Keratinocyte (primary cell): ENCODE measurements around the gene ELMO2. TPM values are rescaled to one million over a fixed set of nuclear protein-coding genes. Genes with fewer than 3 reads are reported as not detected.

Experiments
- DNase-seq: peaks from one replicate; pipeline ENCODE4 v3.0.0-alpha.2; 2011; ENCODE audit warnings: low read depth, missing footprints, low spot score
- FAIRE-seq: peaks from 2 replicates; lab custom pipeline; 2011; peaks lifted over from hg19 to GRCh38; lab: Jason Lieb, UNC
- H2AFZ ChIP-seq: 2 replicates; pipeline ENCODE4 v1.6.0; 2012; ENCODE audit warnings: low read length, control low read depth, inconsistent platforms; ENCODE audit not compliant: control insufficient read depth
- H3K27ac ChIP-seq: 2 replicates; pipeline ENCODE4 v1.5.1; 2011; ENCODE audit warnings: low read length; ENCODE audit not compliant: control insufficient read depth, insufficient read depth
- H3K27me3 ChIP-seq: 3 replicates; pipeline ENCODE4 v1.6.0; 2011; ENCODE audit warnings: low read length; ENCODE audit not compliant: control insufficient read depth, insufficient read depth; ENCODE audit errors: extremely low read depth
- H3K36me3 ChIP-seq, 2 experiments: 2 replicates in 1 of 2; 3 replicates in 1 of 2; pipeline ENCODE4 v1.5.1; 2011; ENCODE audit warnings: low read length in 2 of 2, mild to moderate bottlenecking in 1 of 2; ENCODE audit not compliant: control insufficient read depth in 2 of 2, insufficient read depth in 2 of 2; ENCODE audit errors: extremely low read depth in 1 of 2
- H3K4me1 ChIP-seq: 3 replicates; pipeline ENCODE4 v1.5.1; 2011; ENCODE audit warnings: low read length; ENCODE audit not compliant: control insufficient read depth, insufficient read depth; ENCODE audit errors: extremely low read depth
- H3K4me2 ChIP-seq: 3 replicates; pipeline ENCODE4 v1.6.0; 2011; ENCODE audit warnings: low read depth, low read length; ENCODE audit not compliant: control insufficient read depth, insufficient read depth; ENCODE audit errors: extremely low read depth
- H3K4me3 ChIP-seq, 3 experiments: fragments of 200-600 bp in 1 of 3; sonication (generic) in 1 of 3; 2 replicates in 2 of 3; 3 replicates in 1 of 3; pipeline ENCODE4 v1.5.1; 2011 to 2016; ENCODE audit warnings: low read length in 3 of 3, mild to moderate bottlenecking in 3 of 3, control low read depth in 2 of 3, inconsistent platforms in 1 of 3, low read depth in 1 of 3, mixed read lengths in 1 of 3, mixed run types in 1 of 3, moderate library complexity in 1 of 3; ENCODE audit not compliant: control insufficient read depth in 2 of 3, insufficient read depth in 2 of 3; ENCODE audit errors: extremely low read depth in 1 of 3
- H3K79me2 ChIP-seq: 2 replicates; pipeline ENCODE4 v1.6.0; 2012; ENCODE audit warnings: low read length; ENCODE audit not compliant: control insufficient read depth, insufficient read depth
- H3K9ac ChIP-seq: 3 replicates; pipeline ENCODE4 v1.6.0; 2011; ENCODE audit warnings: low read length; ENCODE audit not compliant: control insufficient read depth, insufficient read depth; ENCODE audit errors: extremely low read depth
- H3K9me1 ChIP-seq: 3 replicates; pipeline ENCODE4 v1.6.0; 2011; ENCODE audit warnings: low read length; ENCODE audit not compliant: control insufficient read depth, insufficient read depth; ENCODE audit errors: extremely low read depth
- H3K9me3 ChIP-seq: 2 replicates; pipeline ENCODE4 v1.5.1; 2012; ENCODE audit warnings: low read depth, low read length; ENCODE audit not compliant: control insufficient read depth
- H4K20me1 ChIP-seq: 3 replicates; pipeline ENCODE4 v1.6.0; 2011; ENCODE audit warnings: low read length; ENCODE audit not compliant: control insufficient read depth, insufficient read depth; ENCODE audit errors: extremely low read depth
- CTCF ChIP-seq, 3 experiments: IDR thresholded peaks in 1 of 3; conservative IDR thresholded peaks in 1 of 3; optimal IDR thresholded peaks in 1 of 3; 2 replicates in 2 of 3; 3 replicates in 1 of 3; pipeline versions ENCODE3 to v1.5.1; 2011; ENCODE audit warnings: low read length in 3 of 3, mild to moderate bottlenecking in 3 of 3, moderate library complexity in 2 of 3, control low read depth in 1 of 3, inconsistent platforms in 1 of 3; ENCODE audit not compliant: insufficient read depth in 2 of 3; ENCODE audit errors: extremely low read depth in 1 of 3
- EZH2 ChIP-seq: IDR thresholded peaks from one replicate; pipeline ENCODE4 v1.6.1; 2012; ENCODE audit warnings: inconsistent platforms, mild to moderate bottlenecking, low read length, moderate library complexity
- dilution Hi-C: fragments of 300-500 bp; cut with MboI; formaldehyde crosslinking; loops from one replicate; pipeline ENCODE4 v1.7.0; 2020; ENCODE audit warnings: low sequenced_read_pairs; ENCODE audit not compliant: extremely low pct_ligation_motif_present
- polyA plus RNA-seq, 5 experiments: library from polyadenylated mRNA; depleted of rRNA in 3 of 5; stranded (reverse) in 3 of 5; stranded (forward) in 1 of 5; unstranded in 1 of 5; fragments of >200 nt; gene quantifications; 1 replicate in 1 of 5; 2 replicates in 3 of 5; 3 replicates in 1 of 5; pipeline versions ENCODE4 v1.2.1 to v1.2.3, GENCODE V29; 2011 to 2012; ENCODE audit warnings: missing spikeins in 2 of 5, low read depth in 1 of 5, low replicate concordance in 1 of 5

ELMO2 gene
- polyA plus RNA-seq, 1 donor (not counting 4 experiments of a cell fraction or from before 2014, with no cell fraction given), result 28.5 TPM

- DNase-seq, result no peak
- dilution Hi-C loops, result no loop called here
- H3K27me3 ChIP-seq, result peaks cover 25% of the 10 kb centered on the region
- H3K4me2 ChIP-seq, result no peak overlapping the region
- TF ChIP-seq CTCF (optimal IDR thresholded peaks at IDR 0.05 in 1 of 3, IDR thresholded peaks at IDR 0.05 in 1 of 3, conservative IDR thresholded peaks at IDR 0.05 in 1 of 3; ENCODE audit: extremely low read depth in 1 of 3, insufficient read depth in 2 of 3, low read length in 3 of 3), result no peak
- no peak for TF ChIP-seq EZH2
- H3K4me3 ChIP-seq, result no peak overlapping the region
- no peaks in the 10 kb centered on the region for H3K79me2 ChIP-seq
- FAIRE-seq, result no peak
- H3K4me1 ChIP-seq, result peaks cover 8% of the 10 kb centered on the region
- no peak overlapping the region for H3K9ac ChIP-seq
- no peaks in the 10 kb centered on the region for H3K9me3 ChIP-seq
- no peaks in the 10 kb centered on the region for H4K20me1 ChIP-seq
- no peak overlapping the region for H3K27ac ChIP-seq
- H3K36me3 ChIP-seq, result no peaks in the 10 kb centered on the region
- no peaks in the 10 kb centered on the region for H3K9me1 ChIP-seq
- H2AFZ ChIP-seq, result no peak overlapping the region
Observed at GRCh38 chr20:46343975-46344357, 62.4 kb downstream of the ELMO2 start.

GRCh38 chr20:46343348-46343974 lies 63.0 kb downstream of the ELMO2 start:
- Histone ChIP-seq H3K9ac (no peak overlapping the region), H3K9me3 (no peaks in the 10 kb centered on the region), H3K4me1 (peaks cover 8% of the 10 kb centered on the region), H4K20me1 (no peaks in the 10 kb centered on the region), H3K79me2 (no peaks in the 10 kb centered on the region), H2AFZ (peak overlapping the region; percentile 28), H3K36me3 (no peaks in the 10 kb centered on the region), H3K4me2 (peak overlapping the region; percentile 69), H3K9me1 (no peaks in the 10 kb centered on the region), H3K27me3 (peaks cover 25% of the 10 kb centered on the region), H3K4me3 (peak overlapping the region in 1 of 3 experiments; percentile 50), H3K27ac (no peak overlapping the region)
- FAIRE-seq, result no peak
- no peak for DNase-seq
- dilution Hi-C loops, result no loop called here
- no peak for TF ChIP-seq EZH2
- TF ChIP-seq CTCF (optimal IDR thresholded peaks at IDR 0.05 in 1 of 3, IDR thresholded peaks at IDR 0.05 in 1 of 3, conservative IDR thresholded peaks at IDR 0.05 in 1 of 3; ENCODE audit: extremely low read depth in 1 of 3, insufficient read depth in 2 of 3, low read length in 3 of 3), result no peak
